PFSK-1 (cell line): Measurements from ENCODE around the gene GAMT.

Experiments
- POLR2AphosphoS5 ChIP-seq: IDR thresholded peaks from 2 replicates; pipeline ENCODE4 v1.6.1; 2012; ENCODE audit warnings: low read depth, mild to moderate bottlenecking, control low read depth, low read length, moderate library complexity
- TF ChIP-seq, protein P1 (sequence below), 2 experiments: IDR thresholded peaks; 2 replicates each; pipeline versions ENCODE4 v1.6.1 to v1.8.0; 2011 to 2012; ENCODE audit warnings: low read depth in 2 of 2, low read length in 2 of 2, control low read depth in 1 of 2, inconsistent platforms in 1 of 2, mild to moderate bottlenecking in 1 of 2, moderate library complexity in 1 of 2; ENCODE audit not compliant: insufficient read depth in 1 of 2

DNA sequence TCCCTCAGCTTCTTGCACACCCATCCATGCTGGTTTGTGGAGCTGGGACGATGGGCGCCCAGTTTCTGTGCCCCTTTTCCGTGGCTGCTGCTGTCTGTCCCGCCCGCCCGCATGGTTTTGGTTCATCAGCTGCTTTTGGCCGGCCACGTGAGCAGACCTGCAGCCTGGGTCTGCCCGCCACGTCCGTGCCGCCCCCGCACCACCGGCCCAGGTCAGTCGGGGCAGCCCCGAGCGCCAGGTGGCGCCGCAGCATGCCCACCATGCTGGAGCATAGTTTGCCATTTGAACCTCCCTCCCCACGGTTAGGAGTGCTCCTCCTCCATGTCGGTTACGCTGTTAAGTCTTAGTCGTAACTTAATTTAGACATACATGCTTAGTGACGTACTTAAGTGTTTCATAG lies 21.6 kb upstream of the GAMT start:
- TF ChIP-seq, protein P1, sequence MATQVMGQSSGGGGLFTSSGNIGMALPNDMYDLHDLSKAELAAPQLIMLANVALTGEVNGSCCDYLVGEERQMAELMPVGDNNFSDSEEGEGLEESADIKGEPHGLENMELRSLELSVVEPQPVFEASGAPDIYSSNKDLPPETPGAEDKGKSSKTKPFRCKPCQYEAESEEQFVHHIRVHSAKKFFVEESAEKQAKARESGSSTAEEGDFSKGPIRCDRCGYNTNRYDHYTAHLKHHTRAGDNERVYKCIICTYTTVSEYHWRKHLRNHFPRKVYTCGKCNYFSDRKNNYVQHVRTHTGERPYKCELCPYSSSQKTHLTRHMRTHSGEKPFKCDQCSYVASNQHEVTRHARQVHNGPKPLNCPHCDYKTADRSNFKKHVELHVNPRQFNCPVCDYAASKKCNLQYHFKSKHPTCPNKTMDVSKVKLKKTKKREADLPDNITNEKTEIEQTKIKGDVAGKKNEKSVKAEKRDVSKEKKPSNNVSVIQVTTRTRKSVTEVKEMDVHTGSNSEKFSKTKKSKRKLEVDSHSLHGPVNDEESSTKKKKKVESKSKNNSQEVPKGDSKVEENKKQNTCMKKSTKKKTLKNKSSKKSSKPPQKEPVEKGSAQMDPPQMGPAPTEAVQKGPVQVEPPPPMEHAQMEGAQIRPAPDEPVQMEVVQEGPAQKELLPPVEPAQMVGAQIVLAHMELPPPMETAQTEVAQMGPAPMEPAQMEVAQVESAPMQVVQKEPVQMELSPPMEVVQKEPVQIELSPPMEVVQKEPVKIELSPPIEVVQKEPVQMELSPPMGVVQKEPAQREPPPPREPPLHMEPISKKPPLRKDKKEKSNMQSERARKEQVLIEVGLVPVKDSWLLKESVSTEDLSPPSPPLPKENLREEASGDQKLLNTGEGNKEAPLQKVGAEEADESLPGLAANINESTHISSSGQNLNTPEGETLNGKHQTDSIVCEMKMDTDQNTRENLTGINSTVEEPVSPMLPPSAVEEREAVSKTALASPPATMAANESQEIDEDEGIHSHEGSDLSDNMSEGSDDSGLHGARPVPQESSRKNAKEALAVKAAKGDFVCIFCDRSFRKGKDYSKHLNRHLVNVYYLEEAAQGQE (IDR thresholded peaks at IDR 0.05; ENCODE audit: insufficient read depth in 1 of 2, low read depth in 2 of 2, low read length in 2 of 2): no peak
- TF ChIP-seq POLR2AphosphoS5: no peak
